HG03457 (cell line): ENCODE measurements around the gene RAB27A.
"Not testable (repeated sequence)": the region's sequence is repeated elsewhere in the genome, so short reads cannot be mapped to it uniquely, and the experiment has no call there.

Experiments
- ATAC-seq: cut with Tn5 transposase; IDR thresholded peaks from one replicate; pipeline ENCODE4 v1.9.1; 2021; ENCODE audit warnings: moderate number of reproducible peaks; ENCODE audit not compliant: unreplicated experiment

RAB27A gene

GRCh38 chr15:55289746-55290527, at the start of gene RAB27A:
Gene RAB27A, minus strand, starts transcription at chr15:55289813. Its CDS starts 54,879 bp downstream, at chr15:55234934.
- ATAC-seq, result peak; percentile 50

GRCh38 chr15:55337160-55337559, 47.5 kb upstream of the RAB27A start:
- ATAC-seq, result no peak

- no peak for ATAC-seq
Observed at GRCh38 chr15:55334997-55335396, 45.4 kb upstream of the RAB27A start.

GRCh38 chr15:55334371-55334770, 44.8 kb upstream of the RAB27A start:
- ATAC-seq, result no peak

- ATAC-seq, result no peak
Observed at GRCh38 chr15:55327387-55327786, 37.8 kb upstream of the RAB27A start.

- no peak for ATAC-seq
Observed at GRCh38 chr15:55322467-55322866, 32.9 kb upstream of the RAB27A start.

- no peak for ATAC-seq
Observed at GRCh38 chr15:55320963-55321362, 31.4 kb upstream of the RAB27A start.

- no peak for ATAC-seq
Observed at GRCh38 chr15:55320238-55320550, 30.6 kb upstream of the RAB27A start.

GRCh38 chr15:55319537-55320237, 30.1 kb upstream of the RAB27A start:
- ATAC-seq, result no peak

- ATAC-seq, result peak; percentile 85
Observed at GRCh38 chr15:55318588-55319494, 29.2 kb upstream of the RAB27A start, which contains the start of the genes PIGB and PIGBOS1. Gene PIGB, plus strand, starts transcription at chr15:55319222. Its CDS starts 29 bp downstream, at chr15:55319251. Gene PIGBOS1, minus strand, starts transcription at chr15:55319123. Its CDS starts 1,331 bp downstream, at chr15:55317792.

- ATAC-seq, result not testable (repeated sequence)
Observed at GRCh38 chr15:55302801-55303200, 13.2 kb upstream of the RAB27A start.

GRCh38 chr15:55297315-55297714, 7.7 kb upstream of the RAB27A start:
- no peak for ATAC-seq

GRCh38 chr15:55290528-55291057, 980 bp upstream of the RAB27A start:
- ATAC-seq, result peak; percentile 72

- peak; percentile 29 for ATAC-seq
Observed at GRCh38 chr15:55289011-55289745, 435 bp downstream of the RAB27A start.

GRCh38 chr15:55288006-55288717, 1.5 kb downstream of the RAB27A start:
- no peak for ATAC-seq

- not testable (repeated sequence) for ATAC-seq
Observed at GRCh38 chr15:55286442-55287189, 3.0 kb downstream of the RAB27A start.

GRCh38 chr15:55284426-55284825, 5.2 kb downstream of the RAB27A start:
- ATAC-seq, result no peak

- no peak for ATAC-seq
Observed at GRCh38 chr15:55283379-55284147, 6.0 kb downstream of the RAB27A start.
